Camera-type eye (tissue), 1 donor: ENCODE data around the gene LDAF1. TPM values are rescaled to one million over a fixed set of nuclear protein-coding genes. Genes with fewer than 3 reads are reported as not detected.

Experiments used
- total RNA-seq: library from RNA; depleted of rRNA; stranded (reverse); fragments of >200 nt; gene quantifications from one replicate; pipeline ENCODE4 v1.2.3, GENCODE V29; 2014

Gene LDAF1
- 43.0 TPM for total RNA-seq

GRCh38 chr16:21158208-21159110 is at the start of gene LDAF1:
LDAF1 (plus strand) TSS chr16:21158674; CDS start chr16:21161183, 2,509 bp downstream.

GRCh38 chr16:21150375-21151001 is 8.0 kb upstream of the LDAF1 start, which contains the start of gene DNAH3:
DNAH3 (minus strand) TSS chr16:21150846; CDS start chr16:21150319, 527 bp downstream.

GRCh38 chr16:21211486-21211885 is 53.0 kb downstream of the LDAF1 start, which contains the start of gene ZP2:
ZP2 (minus strand) TSS chr16:21211574; CDS start chr16:21211547, 27 bp downstream.

Other genes starting within 250 kb of the LDAF1 start
- not detected for gene DNAH3, start 7.8 kb upstream of the LDAF1 start, total RNA-seq
- gene ZP2, start 52.9 kb downstream of the LDAF1 start, total RNA-seq: 0.33 TPM
- 0.05 TPM for gene ANKS4B, start 75.0 kb downstream of the LDAF1 start, total RNA-seq
- 58.2 TPM for gene CRYM, start 119.6 kb downstream of the LDAF1 start, total RNA-seq